Calu3 (cell line): ENCODE results near the gene METAP1D. TPM values are rescaled to one million over a fixed set of nuclear protein-coding genes. Genes with fewer than 3 reads are reported as not detected.

Experiments
- BruUV-seq: library from RNA; stranded (reverse); fragments of 400-500 nt; replicated peaks from 2 replicates; lab custom pipeline; 2021; lab: Mats Ljungman, UMichigan
- CTCF ChIA-PET: fragments of 300-600 bp; sonication (Branson Sonifier 250); formaldehyde crosslinking; loops from one replicate; lab custom pipeline; 2022; ENCODE audit warnings: antibody characterized with exemption; lab: Charles Lee
- DNase-seq: peaks from one replicate; pipeline ENCODE4 v3.0.0; 2022
- H3K27ac Mint-ChIP-seq: one replicate; pipeline ENCODE4 v1.8.0; 2022; ENCODE audit warnings: mixed read lengths; ENCODE audit not compliant: unreplicated experiment
- H3K27me3 Mint-ChIP-seq: one replicate; pipeline ENCODE4 v1.8.0; 2022; ENCODE audit warnings: mixed read lengths; ENCODE audit not compliant: unreplicated experiment
- H3K36me3 Mint-ChIP-seq: one replicate; pipeline ENCODE4 v1.8.0; 2022; ENCODE audit warnings: mild to moderate bottlenecking, moderate library complexity, mixed read lengths; ENCODE audit not compliant: insufficient read depth, unreplicated experiment
- H3K4me1 Mint-ChIP-seq: one replicate; pipeline ENCODE4 v1.8.0; 2022; ENCODE audit warnings: mild to moderate bottlenecking, low read depth, mixed read lengths; ENCODE audit not compliant: unreplicated experiment
- H3K4me3 Mint-ChIP-seq: one replicate; pipeline ENCODE4 v1.8.0; 2022; ENCODE audit warnings: mild to moderate bottlenecking, low read depth, moderate library complexity, mixed read lengths; ENCODE audit not compliant: unreplicated experiment
- H3K9me3 Mint-ChIP-seq: one replicate; pipeline ENCODE4 v1.8.0; 2022; ENCODE audit warnings: low read depth, mixed read lengths; ENCODE audit not compliant: unreplicated experiment
- CTCF ChIP-seq: fragments of 200-600 bp; IDR thresholded peaks from one replicate; pipeline ENCODE4 v1.8.0; 2022; ENCODE audit warnings: antibody characterized with exemption; ENCODE audit not compliant: unreplicated experiment
- intact Hi-C: fragments of 100-400 bp; cut with micrococcal nuclease; formaldehyde crosslinking; loops from one replicate; pipeline ENCODE4 v1.10.0; 2022; ENCODE audit not compliant: unreplicated experiment
- total RNA-seq: library from RNA; stranded (reverse); gene quantifications from 2 replicates; pipeline ENCODE4 v1.2.3, GENCODE V29; 2022

METAP1D gene
- total RNA-seq, 1 experiment from 2014 or later, result 11.0 TPM

- Mint-ChIP-seq H3K4me1 (peaks cover 25% of the 10 kb centered on the region), H3K9me3 (no peaks in the 10 kb centered on the region), H3K27me3 (peaks cover 48% of the 10 kb centered on the region), H3K27ac (no peak overlapping the region), H3K4me3 (no peak overlapping the region), H3K36me3 (peaks cover 23% of the 10 kb centered on the region)
- no TSS peak for BruUV-seq
- no peak for DNase-seq
- intact Hi-C loops, result no loop called here
- CTCF ChIA-PET, result interaction anchor here (0.5 kb wide), 1 partner anchor 172 kb away, joined by 5 read pairs; no protein-coding TSS in a partner anchor
- TF ChIP-seq CTCF, result no peak
Observed at GRCh38 chr2:172081221-172082022, 81.7 kb downstream of the METAP1D start.

- no TSS peak for BruUV-seq
- no peak for TF ChIP-seq CTCF
- CTCF ChIA-PET, result no interaction called here
- no peak for DNase-seq
- Mint-ChIP-seq H3K9me3 (no peaks in the 10 kb centered on the region), H3K4me3 (peak overlapping the region; percentile 60), H3K36me3 (peaks cover 23% of the 10 kb centered on the region), H3K27me3 (peaks cover 57% of the 10 kb centered on the region), H3K4me1 (peaks cover 32% of the 10 kb centered on the region), H3K27ac (no peak overlapping the region)
- intact Hi-C loops, result no loop called here
Observed at GRCh38 chr2:172082105-172082943, 82.6 kb downstream of the METAP1D start.

- Mint-ChIP-seq H3K27ac (no peak overlapping the region), H3K4me1 (peaks cover 32% of the 10 kb centered on the region), H3K4me3 (peak overlapping the region; percentile 60), H3K27me3 (peaks cover 64% of the 10 kb centered on the region), H3K36me3 (peaks cover 23% of the 10 kb centered on the region), H3K9me3 (no peaks in the 10 kb centered on the region)
- no peak for TF ChIP-seq CTCF
- BruUV-seq, result no TSS peak
- CTCF ChIA-PET, result no interaction called here
- DNase-seq, result no peak
- intact Hi-C loops, result no loop called here
Observed at GRCh38 chr2:172082944-172083627, 83.3 kb downstream of the METAP1D start.

- TF ChIP-seq CTCF, result no peak
- CTCF ChIA-PET, result no interaction called here
- DNase-seq, result no peak
- Mint-ChIP-seq H3K9me3 (no peaks in the 10 kb centered on the region), H3K4me3 (peak overlapping the region; percentile 88), H3K4me1 (peaks cover 38% of the 10 kb centered on the region), H3K36me3 (peaks cover 23% of the 10 kb centered on the region), H3K27me3 (peaks cover 72% of the 10 kb centered on the region), H3K27ac (no peak overlapping the region)
- BruUV-seq, result no TSS peak
- intact Hi-C loops, result no loop called here
Observed at GRCh38 chr2:172083628-172084394, 84.1 kb downstream of the METAP1D start.
